Stimulated activated CD4-positive, alpha-beta T cell treated with anti-CD3 and anti-CD28 coated beads, Interleukin-4, amount 100 ng/mL, for 4 hours (primary cell): Measurements from ENCODE around the gene PPFIA2.
A peak's percentile ranks its signal among the peaks of the same experiment; 100 is the strongest.

Experiments
- DNase-seq, 2 experiments: peaks; one replicate each; pipeline ENCODE4 v3.0.0-alpha.2; 2020

The PPFIA2 gene

GRCh38 chr12:81759190-81760051 lies at the start of gene PPFIA2:
PPFIA2 (minus strand) TSS chr12:81759350.
- DNase-seq, result peak in 1 of 2 experiments; percentile 1

GRCh38 chr12:81800298-81801148 lies 41.4 kb upstream of the PPFIA2 start:
- no peak for DNase-seq

GRCh38 chr12:81798294-81798693 lies 39.1 kb upstream of the PPFIA2 start:
- no peak for DNase-seq

- DNase-seq, result no peak
Measured at GRCh38 chr12:81797100-81797499, 38.0 kb upstream of the PPFIA2 start.

DNA sequence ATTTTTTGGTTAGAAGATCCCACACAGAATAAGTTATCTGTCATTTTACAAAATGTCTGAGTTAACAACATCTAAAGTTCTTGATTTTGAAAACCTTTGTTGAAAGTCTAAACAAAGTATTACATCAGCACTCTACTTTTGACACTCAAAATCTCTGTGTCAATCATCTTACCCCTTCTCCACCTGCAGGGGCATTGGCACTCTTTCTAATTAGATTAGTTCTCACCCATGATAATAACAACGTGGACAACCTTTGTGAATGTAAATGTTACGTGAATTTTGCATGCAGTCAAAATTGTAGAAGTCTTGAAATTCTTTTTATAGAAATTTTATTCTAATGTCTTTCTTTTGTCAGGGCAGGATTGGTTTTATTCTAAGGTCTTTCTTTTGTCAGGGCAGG lies 33.5 kb upstream of the PPFIA2 start:
- no peak for DNase-seq

- no peak for DNase-seq
Measured at GRCh38 chr12:81779216-81779615, 20.1 kb upstream of the PPFIA2 start.

GRCh38 chr12:81778719-81779118 lies 19.6 kb upstream of the PPFIA2 start:
- DNase-seq, result no peak

DNA sequence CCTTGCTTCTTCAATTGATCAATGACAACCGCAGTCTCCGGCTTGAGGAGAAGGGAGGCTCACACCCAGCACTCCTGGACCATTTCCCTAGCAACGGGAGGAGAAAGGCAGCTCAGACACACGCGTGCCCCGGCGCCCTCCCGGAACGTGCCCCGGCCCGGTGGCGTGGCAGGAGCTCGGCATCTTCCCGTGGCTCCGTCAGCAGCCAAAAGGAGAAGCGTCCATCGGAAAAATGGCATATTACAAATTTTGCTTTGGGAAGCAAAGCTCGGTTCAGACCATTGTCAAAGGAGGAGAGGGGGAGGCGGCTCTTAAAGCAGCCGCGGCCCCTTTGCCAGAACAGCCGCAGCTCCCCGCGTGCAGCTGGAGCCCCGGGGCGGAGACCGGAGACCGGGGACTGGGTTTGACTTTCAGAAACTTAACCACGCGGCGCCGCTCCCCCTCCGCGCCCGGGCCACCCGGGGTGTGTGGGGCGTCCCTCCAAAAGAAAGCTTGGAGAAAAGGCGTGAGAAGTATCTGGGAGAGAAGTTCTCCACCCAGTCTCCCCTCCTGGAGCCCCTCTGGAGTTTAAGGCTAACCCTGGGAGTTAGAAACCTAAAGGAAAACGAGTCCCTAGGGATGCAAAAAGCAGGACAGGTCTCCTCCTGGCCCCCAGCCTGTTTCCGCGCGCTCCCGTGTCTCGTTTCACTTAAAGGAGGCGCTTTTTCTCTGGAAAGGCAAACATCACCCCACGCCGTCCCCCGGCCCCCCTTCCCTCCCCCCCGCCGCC lies 545 bp downstream of the PPFIA2 start:
- peak; percentile 3 to 6 for DNase-seq

DNA sequence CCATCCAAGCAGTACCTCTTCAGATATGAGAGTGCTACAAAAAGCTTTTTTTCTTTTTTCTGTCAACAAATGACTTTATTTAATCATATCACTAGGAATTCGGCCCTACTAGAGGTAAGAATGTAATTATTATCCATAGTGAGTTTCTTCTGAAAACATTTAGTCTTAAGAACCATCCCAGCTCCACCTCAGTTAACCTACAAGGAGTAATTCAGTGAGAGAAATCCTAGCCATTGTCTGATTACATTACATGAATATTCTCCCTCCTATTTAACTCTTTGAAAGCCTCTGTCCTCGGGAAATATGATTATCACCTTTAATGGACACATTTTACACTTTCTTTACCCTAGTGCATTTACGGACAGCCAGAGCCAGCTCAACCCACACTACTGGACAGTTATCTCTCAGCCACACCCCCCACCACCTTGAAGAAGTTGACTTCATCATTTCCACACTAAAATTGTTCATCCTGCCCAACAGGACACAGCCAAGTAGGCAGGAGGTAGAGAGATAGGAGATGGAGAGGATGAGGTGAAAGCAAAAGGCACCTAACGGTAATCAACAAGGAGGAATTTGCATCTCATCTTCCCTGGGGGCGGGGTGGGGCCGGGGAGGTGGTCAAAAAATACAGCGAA lies 1.3 kb downstream of the PPFIA2 start:
- DNase-seq, result no peak

GRCh38 chr12:81729781-81730180 lies 29.4 kb downstream of the PPFIA2 start:
- DNase-seq, result no peak

DNA sequence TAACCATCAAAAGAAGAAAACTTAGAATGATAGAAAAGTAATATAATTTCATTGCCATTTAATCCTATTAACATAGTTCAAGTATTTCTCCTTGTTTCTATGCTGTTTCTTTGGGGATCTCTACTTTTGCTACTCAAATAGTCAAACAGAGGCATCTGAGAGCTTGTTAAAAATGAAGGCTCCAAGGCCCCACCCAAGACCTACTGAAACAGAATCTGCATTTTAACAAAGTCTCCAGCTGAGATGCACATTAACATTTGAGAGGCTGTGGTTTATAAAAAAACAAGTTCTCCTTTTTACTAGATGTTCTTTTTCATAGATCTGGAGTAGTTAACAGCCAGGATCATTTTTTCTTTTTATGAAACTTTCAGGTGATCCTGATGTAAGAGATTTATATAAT lies 31.8 kb downstream of the PPFIA2 start:
- no peak for DNase-seq

DNA sequence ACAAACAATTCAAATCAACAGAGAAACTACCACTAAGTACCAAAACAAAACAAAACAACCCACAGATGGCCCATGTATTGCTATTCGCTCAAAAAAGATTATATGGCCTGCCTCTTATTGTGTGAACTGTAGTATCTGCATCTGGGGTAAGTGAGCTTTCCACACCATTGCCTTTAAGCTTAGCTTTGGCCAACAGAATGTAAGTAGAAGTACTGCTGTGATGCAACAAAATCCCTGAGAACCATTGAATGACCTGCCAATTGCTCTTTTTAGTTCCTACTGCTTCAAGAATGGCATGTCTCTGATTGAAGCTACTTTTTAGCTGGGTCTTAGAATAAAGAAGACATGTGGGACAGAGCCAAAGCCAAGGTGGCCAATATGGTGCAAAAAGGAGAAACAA lies 32.5 kb downstream of the PPFIA2 start:
- DNase-seq, result no peak

- DNase-seq, result no peak
Measured at GRCh38 chr12:81723361-81723760, 35.8 kb downstream of the PPFIA2 start.

- no peak for DNase-seq
Measured at GRCh38 chr12:81722004-81722403, 37.1 kb downstream of the PPFIA2 start.

- DNase-seq, result no peak
Measured at GRCh38 chr12:81718616-81719015, 40.5 kb downstream of the PPFIA2 start.

GRCh38 chr12:81712536-81712935 lies 46.6 kb downstream of the PPFIA2 start:
- no peak for DNase-seq

DNA sequence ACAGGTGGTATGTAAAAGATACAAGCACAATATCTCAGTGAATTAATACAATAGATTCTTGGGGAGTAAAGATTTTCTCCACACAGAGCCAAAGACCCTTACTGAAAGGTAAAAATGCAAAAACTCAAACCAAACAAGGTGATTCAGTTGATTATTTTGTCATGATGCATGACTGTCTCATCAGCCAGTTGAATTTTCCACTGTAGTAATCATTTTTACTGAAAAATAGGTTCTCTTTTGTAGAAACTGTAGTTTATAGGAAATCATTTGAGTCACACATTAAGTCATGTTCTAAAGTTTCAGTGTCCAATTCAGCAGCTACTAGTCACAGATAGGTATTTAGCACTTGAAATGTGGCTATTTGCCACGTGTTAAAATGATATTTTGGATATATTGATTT lies 53.6 kb downstream of the PPFIA2 start:
- DNase-seq, result no peak

GRCh38 chr12:81699551-81699950 lies 59.6 kb downstream of the PPFIA2 start:
- no peak for DNase-seq

- DNase-seq, result no peak
Measured at GRCh38 chr12:81692008-81692407, 67.1 kb downstream of the PPFIA2 start.

GRCh38 chr12:81683881-81684280 lies 75.3 kb downstream of the PPFIA2 start:
- no peak for DNase-seq

- no peak for DNase-seq
Measured at GRCh38 chr12:81679614-81680013, 79.5 kb downstream of the PPFIA2 start.

GRCh38 chr12:81670759-81671158 lies 88.4 kb downstream of the PPFIA2 start:
- no peak for DNase-seq

DNA sequence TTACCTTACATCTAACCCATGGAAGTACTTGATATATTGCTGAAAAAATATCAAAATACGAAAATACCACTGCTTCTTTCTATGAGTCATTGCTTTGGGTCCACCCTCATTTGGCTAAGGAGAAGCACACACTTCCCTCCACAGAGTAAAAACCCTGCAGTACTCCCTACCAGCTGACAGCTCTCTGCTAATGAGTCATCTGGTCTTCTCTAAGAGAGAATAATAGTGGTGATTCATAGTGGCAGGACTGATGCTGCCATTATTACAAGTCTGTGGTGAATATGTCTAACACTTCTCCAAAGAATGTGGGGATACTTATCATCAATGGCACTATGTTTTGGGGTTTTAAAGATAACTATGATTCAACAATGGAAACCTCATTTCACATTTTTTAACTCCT lies 90.7 kb downstream of the PPFIA2 start:
- DNase-seq, result peak in 1 of 2 experiments; percentile 3
